Measurements from ENCODE around the gene CLEC5A.

GRCh38 chr7:141949911-141950310 lies 3.1 kb upstream of the CLEC5A start:
- no peak for TF ChIP-seq EZH2 (IDR thresholded peaks at IDR 0.05; ENCODE audit: insufficient read depth, poor library complexity, severe bottlenecking)
- no peak for TF ChIP-seq EZH2phosphoT487 (IDR thresholded peaks at IDR 0.05; ENCODE audit: insufficient read depth, low read depth)
